Renal cortical epithelial cell (primary cell): Measurements from ENCODE around the gene SIRT5. TPM values are rescaled to one million over a fixed set of nuclear protein-coding genes. Genes with fewer than 3 reads are reported as not detected.

Experiments used
- DNase-seq: peaks from one replicate; pipeline ENCODE4 v3.0.0-alpha.2; 2011; ENCODE audit warnings: low read depth
- total RNA-seq: library from RNA; depleted of rRNA; stranded (reverse); fragments of >200 nt; gene quantifications from 2 replicates; pipeline ENCODE4 v1.2.3, GENCODE V29; 2014

The SIRT5 gene
- total RNA-seq, 1 donor from 2014 or later: 12.8 TPM

DNA sequence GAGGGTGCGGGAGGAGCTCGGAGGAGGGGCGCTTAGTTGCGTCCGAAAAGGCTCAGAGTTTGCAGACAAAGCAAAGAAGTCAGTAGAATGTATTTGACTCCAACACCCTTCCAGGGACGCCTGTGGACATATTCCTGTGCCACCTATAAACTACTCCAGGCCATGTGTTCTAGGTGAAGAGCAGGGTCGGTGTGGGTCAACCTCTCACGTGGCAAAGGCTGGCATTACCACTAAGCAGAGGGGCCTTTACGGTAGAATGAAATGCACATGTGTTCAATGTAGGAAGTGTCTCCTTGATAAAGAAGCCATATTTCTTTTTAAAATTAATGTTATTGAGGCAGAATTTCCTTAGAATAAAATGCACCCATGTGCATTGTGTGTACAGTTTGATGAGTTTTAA, 15.4 kb downstream of the SIRT5 start:
- no peak for DNase-seq

DNA sequence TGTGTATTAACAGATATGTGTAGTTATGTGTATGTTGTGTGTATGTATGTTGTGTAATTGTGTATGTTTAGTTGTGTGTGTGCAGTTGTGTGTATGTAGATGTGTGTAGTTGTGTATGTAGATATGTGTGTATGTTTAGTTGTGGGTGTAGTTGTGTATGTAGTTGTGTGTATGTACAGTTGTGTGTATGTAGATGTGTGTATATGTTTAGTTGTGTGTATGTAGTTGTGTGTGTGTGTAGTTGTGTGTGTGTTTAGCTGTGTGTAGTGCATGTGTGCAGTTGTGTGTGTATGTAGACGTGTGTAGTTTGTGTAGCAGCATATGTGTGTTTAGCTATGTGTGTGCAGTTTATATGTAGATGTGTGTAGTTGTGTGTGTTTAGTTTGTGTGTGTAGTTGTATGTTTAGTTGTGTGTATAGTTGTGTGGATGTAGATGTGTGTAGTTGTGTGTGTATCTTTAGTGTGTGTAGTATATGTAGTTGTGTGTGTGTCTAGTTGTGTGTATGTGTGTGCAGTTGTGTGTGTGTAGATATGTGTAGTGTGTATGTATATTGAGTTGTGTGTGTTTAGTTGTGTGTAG, 16.3 kb downstream of the SIRT5 start:
- DNase-seq: no peak

DNA sequence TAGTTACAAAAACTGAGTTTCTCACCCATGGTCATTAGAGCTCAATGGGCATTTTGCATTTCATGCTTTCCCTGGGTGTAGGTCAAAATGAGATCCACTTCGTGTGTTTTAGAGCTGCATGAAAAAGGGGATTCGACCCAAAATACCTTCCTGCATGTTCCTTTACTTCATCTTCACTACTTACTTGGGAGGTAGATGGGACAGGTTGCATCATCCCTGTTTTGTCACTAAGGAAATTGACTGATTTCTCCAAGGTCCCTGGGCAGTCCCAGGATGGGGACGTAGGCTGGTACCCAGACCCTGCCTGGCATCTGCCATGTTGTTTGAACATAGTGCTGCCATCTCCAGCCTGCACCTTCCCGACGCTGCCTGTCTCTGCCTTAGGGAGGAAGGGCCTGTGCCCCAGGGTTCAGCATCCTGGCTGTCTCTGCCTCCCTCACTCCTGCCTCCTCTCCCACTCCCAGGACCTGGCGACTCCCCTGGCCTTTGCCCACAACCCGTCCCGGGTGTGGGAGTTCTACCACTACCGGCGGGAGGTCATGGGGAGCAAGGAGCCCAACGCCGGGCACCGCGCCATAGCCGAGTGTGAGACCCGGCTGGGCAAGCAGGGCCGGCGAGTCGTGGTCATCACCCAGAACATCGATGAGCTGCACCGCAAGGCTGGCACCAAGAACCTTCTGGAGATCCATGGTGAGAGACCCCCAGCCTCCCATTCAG, 17.0 kb downstream of the SIRT5 start:
- DNase-seq: no peak

DNA sequence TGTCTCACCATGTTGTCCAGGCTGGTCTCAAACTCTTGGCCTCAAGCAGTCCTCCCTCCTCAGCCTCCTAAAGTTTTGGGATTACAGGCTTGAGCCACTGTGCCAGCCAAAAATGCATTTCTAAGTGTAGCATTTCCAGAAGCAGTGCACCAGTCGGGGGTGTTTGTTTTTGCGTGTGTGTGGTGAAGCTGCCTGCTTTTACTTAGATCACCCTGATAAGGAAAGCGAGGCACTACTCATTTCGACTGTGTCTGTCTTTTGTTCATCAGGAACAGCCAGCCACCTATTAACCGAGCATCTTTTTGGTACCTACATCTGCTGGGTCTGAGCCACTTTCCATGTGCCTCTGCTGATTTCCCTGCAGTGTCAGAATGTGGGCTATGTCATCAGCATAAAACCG, 18.7 kb downstream of the SIRT5 start:
- no peak for DNase-seq

DNA sequence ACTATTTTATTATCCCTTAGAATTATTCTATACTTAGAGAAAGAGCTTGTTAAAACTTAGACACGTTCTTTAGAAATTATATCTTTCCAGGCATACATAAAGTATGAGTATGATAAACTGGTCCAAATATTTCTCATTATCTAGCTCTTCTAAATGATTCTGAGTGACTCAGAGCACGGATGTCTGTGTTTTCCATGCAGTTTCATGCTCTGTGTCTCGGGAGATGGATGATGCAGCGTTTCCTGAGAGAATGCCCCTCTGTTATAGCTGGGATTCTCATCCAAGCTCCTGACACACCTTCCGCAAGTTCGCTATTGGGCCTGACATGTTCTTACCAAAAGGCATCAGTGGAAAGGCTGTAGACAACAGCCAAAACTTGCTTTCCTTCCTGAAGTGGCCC, 19.3 kb downstream of the SIRT5 start:
- DNase-seq: no peak

DNA sequence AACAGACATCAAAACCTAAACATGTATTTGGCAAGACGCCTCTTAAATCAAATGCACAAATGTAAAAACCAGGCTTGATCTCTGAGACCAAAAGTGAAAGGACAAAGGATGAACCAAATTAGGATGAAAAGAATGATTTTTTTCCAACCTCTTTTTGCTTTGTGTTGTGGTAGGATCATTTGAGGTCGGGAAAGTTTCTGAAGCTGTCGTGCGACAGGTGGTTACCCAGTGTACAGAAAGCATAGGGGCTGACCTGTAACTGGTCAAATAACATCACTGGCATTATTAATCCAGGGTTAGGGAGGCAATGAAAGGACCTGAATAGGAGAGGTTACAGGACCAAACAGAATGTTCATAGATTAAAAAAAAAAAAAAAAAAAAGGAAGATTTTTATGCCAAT, 22.7 kb downstream of the SIRT5 start:
- DNase-seq: no peak

DNA sequence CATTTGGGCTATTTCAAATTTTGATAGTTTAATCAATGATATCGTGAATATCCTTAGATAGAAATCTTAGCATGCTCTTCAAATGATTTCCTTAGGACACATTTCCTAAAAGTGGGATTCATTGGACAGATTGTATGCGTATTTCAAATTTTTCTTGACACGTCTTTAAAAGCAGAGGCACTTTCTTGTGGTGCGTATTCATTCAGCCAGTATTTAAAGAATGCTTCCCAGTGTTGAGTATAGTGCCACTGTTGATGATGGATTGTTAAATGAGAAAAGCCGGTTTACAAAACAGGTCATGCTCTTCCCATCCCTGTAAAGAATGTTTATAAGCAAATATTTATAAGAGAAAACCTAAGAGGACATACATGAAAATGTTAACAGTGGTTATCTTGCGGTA, 25.6 kb downstream of the SIRT5 start:
- no peak for DNase-seq

DNA sequence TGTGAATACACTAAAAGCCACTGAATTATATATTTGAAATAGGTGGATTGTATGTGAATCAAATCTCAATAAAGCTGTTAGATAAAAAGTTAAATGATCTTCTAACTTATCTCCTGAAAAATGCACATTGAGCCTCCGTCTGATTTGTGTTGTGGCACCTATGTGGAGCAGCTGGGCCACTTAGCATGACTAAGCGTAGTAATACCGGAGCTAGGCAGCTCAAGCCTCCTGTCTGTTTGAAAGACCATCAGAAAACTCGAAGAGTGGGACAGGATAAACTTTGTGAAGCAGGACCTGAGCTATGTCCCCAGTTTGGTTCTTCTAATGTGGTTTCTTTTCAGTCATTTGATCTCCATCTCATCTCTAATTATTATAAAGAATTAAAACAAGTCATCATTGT, 29.7 kb downstream of the SIRT5 start:
- no peak for DNase-seq

DNA sequence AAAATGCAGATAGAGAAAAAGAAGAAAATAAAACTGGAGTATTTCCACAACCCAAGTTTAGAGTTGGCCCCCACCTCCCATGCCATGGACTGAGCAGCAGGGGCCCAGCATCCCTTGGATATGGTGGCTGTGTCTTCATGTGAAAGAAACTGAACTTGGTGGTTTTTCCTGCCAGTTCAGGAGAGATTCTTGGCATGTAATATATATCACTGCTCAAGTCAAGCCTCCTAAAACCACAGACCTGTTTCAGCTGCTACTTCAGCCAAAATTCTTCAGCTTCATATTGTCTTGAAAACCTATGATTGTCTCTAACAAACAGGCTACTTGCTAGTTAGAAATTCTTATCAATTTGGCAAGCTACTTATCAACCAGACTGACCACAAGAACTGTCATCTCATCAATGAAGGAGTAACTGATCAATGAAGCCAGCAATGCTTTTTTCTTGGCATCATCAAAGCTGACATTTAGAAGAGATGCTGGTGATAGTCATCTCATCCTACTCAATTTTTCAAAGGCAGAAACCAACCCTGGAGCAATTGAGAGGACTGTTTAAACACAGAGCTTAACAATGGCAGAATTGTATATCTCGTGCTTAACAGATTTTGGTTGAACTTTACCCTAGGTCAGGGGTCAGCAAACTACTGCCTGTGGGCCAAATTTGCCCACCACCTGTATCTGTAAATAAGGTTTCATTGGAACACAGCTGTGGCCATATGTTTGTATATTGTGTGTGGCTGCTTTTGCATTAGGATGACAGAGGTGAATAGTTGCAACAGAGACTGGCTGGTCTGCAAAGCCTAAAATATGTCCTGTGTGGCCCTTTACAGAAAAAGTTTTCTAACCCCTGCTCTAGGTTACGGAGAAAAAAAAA, 30.4 kb downstream of the SIRT5 start:
- no peak for DNase-seq

DNA sequence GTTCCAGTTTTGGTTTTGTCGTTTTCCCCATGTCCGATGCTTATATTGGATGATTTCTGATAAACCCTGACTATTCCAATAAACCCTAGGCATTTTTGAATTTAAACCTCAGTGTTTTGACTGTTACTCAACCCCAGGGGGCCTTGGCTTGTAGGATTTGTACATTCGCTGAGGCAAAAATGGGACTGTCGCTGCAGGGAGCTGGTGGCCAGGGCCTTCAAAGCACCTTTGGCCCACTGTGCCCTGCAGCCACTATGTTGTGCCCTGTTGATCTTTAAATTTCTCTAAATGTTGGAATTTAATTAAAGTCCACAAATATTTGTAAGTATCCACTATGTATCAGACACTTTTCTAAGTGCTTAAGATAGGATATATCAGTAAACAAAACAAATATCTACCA, 31.2 kb downstream of the SIRT5 start:
- no peak for DNase-seq

DNA sequence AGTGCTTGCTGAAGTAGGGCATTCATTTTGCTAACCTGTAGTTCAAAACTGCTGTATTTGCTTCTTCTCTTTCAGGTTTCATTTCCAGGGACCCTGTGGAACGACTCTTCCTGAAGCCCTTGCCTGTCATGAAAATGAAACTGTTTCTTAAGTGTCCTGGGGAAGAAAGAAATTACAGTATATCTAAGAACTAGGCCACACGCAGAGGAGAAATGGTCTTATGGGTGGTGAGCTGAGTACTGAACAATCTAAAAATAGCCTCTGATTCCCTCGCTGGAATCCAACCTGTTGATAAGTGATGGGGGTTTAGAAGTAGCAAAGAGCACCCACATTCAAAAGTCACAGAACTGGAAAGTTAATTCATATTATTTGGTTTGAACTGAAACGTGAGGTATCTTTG, 37.3 kb downstream of the SIRT5 start:
- DNase-seq: no peak

DNA sequence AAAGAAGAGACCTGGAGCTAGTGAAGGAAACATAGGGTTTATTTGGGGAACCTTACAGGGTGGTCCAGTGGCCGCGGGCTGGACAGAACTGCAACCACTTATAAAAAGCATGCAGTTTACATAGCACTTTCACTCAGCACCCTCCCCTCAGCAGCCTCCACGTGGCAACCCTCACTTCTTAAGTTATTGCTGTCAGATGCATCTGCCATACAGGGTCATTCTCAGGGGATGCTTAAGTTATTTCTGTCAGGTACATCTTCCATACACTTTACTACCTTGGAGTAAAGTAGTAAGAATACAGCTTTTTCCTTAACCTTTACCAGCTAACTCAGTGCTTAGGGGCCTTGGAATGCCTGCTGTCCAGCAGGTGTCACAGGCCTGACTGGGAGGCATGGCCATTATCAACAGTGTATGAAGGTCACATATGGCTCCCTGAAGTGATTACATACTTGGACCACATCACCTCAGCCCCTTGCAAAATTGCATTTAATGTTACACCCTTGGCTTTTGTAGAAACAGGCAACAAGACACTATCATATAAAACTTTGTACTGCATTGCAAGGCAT, 38.7 kb downstream of the SIRT5 start:
- no peak for DNase-seq

DNA sequence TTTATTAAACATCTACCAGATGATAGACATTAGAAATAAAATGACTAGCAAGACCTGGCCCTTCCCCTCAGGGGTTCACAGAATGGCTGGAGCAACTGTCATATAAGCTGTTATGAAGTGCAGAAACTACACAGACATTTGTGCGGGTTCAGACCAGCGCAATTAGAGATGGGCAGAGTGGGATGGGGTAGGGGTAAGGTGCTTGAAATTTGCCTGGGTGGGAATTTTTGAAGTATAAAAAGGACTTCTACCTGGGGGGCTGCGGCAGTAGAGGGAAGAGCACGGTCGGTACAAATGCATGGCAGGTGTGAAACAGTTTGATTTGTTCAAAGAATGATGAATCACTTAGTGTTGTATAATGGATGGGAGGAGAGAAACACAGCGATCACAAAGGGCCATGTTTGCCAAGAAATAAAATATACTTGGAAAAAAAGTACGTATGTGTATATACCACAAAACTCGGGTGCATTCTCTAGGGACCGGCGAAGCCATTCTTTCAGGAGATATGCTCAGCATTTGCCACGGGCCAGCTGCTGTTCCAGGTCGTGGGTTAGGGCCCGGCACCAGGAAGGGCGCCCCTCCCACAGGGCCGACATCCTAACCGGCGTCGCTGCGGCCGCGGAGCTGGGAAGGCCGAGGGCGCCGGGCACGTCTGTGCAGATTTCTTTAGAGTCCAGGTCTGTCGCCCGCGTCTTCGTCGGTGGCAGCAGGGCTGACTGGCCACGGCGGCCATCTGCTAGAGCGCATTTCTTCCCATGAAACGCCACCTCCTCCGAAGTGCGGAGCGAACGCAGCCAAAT, 39.9 kb downstream of the SIRT5 start:
- DNase-seq: peak; percentile 31

DNA sequence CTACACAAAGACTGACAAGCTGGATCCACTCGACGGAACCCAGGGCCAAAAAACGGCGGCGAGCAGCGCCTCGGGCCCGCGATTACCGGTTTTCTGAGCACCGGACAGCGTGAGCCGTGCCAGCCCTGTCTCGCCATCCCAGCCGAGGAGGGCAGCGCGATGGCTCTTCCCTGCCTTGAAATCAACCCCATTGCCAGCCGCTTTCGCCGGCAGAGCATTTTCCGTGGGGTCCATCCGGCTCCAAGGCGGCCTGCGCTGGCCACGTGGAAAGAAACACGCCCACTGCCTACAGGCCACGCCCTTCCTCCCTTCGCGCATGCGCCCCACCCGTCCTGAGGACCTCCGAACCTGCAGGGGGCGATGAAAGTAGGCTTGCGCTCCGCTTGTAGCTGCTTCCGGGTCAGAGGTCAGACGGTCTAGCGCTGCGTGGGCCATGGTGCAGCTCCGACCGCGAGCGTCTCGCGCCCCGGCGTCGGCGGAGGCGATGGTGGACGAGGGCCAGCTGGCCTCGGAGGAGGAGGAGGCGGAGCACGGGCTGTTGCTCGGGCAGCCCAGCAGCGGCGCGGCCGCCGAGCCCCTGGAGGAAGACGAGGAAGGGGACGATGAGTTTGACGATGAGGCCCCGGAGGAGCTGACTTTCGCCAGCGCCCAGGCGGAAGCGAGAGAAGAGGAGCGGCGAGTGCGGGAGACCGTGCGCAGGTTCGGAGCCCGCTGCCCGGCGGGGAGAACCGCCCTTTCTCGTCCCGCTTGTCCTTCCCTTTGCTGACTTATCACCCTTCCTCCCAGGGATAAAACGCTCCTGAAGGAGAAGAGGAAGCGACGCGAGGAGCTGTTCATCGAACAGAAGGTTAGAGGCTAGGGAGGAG, 40.8 kb downstream of the SIRT5 start, which contains the start of gene NOL7:
TSS of gene NOL7 (plus strand) at position 410 of the 866 bp plus-strand sequence. CDS start at position 434, 24 bp downstream.
- DNase-seq: peak; percentile 94

DNA sequence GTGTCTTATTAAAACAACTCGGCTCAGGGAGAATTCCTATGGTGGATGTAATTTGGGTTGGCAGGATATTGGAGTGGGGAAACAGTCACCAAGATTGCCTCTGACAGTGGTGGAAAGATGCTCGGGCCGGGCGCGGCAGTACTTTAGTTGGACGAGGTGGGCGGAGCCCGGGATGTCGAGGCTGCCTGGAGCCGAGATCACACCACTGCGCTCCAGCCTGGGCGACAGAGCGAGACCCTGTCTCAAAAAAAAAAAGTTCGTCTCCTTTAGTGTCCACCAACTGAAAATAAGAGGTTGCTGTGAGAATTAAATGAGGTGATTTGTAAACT, 41.4 kb downstream of the SIRT5 start:
- peak; percentile 13 for DNase-seq

DNA sequence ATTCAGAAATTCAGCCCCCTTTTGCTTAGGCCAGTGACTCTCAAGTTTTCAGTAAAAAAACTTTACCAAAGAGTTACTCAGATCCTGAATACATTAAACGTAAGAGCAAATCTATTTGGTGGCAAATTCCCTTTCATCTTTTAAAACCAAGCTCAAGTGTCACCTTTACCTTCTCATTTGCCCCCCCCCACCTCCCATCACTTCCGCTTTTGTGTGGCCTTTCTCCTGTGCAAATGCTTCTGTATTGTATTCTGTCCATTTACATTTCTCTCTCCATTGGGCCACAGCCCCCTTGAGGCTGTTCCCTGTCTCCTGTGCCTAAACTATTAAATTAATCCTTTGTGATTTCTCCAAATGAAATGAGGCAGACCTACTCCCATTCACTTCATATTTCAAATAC, 42.7 kb downstream of the SIRT5 start:
- DNase-seq: no peak

DNA sequence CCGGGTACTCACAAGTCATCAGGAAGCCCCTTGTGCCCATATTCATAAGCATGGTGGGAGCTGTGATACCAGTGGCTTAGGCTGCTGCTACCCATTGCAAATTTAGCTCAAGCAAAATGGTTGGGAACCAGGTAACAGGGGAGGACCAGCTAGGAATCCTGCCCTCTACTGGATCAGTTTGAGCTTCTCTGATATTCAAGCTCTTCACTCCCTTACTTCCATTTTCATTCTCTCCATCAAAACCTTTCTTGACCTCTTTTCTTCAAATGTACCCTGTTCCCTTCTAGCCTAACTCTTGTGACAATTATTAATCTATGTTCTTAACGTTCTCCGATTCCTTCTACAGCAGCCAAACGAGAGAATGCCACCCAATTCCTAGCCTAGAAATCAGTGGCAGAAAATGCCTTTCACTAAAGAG, 50.5 kb downstream of the SIRT5 start:
- peak; percentile 49 for DNase-seq

DNA sequence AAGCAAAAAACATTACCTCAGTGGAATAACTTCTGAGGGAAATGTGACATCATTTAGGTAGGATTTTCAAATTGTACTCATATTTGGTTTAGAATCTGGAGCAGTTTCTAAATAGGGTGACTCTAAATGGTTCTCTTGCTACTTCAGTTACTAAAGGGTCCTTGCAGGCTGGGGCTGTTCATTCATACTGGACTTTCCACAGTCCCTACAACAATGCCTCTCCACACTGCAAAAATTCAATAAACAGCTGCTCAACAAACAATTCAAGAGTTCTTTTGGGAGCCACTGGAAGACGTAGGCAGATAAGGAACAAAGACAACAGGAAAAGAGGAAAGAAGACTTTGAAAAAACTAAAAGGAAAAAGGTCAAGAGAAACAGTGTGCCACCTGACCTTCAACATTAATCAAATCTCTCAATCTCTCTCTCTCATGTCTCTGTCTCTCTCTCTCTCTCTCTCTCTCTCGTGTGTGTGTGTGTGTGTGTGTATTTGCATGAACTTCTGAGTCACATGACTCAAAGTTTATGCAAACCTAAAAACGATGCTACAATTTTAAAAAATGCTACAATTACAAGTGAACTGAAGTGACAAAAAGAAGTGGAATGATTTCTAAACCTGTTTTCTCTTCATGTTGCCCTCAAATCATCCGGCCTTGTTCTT, 55.2 kb downstream of the SIRT5 start:
- no peak for DNase-seq

DNA sequence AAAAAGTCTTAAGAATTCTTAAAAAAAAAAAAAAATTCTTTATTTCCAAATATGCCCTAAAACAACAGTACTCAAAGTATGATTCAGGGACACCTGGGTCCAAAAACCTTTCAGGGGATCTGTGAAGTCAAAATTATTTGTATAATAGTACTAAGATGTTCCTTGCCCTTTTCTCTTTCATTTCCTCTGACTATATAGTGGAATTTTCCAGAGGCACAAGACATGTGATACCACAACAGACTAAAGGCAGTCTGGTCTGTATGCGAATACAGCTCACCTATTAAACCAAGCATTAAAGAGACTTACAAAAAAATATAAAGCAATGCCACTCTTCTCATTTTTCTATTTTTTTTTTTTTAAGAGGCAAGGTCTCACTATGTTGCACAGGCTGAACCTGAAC, 56.1 kb downstream of the SIRT5 start:
- no peak for DNase-seq

DNA sequence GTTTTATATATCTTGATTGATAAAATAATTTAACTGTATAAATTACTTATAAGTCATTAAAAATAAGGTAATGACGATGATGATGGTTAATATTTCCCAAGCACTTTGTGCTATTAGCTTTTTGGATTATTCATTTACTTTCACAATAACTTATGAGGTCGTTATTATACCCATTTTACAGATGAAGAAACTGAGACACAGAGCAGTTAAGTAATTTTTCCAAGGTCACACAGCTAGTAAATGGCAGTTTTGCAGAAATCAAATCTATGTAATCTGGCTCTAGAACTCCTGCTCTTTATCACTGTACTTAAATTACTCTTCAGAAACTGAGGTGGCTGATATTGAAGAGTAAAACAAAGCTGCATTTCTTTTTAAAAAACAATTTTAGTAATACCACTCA, 58.9 kb downstream of the SIRT5 start:
- no peak for DNase-seq
